Liver (tissue), 9 donors: ENCODE data around the gene ALDH8A1. TPM values are rescaled to one million over a fixed set of nuclear protein-coding genes. Genes with fewer than 3 reads are reported as not detected.

Experiments
- DNase-seq: peaks from one replicate; pipeline ENCODE4 v3.0.0-alpha.2; 2017; ENCODE audit warnings: low spot score
- H3K27ac ChIP-seq, 2 donors: one replicate each; pipeline ENCODE4 v1.7.0; 2013; ENCODE audit warnings: inconsistent platforms in 2 of 2, low read length in 2 of 2, control low read depth in 1 of 2, low read depth in 1 of 2, mild to moderate bottlenecking in 1 of 2
- H3K27me3 ChIP-seq, 4 donors: one replicate each; pipeline versions ENCODE4 v1.6.1 to v1.7.0; 2013; ENCODE audit warnings: low read length in 3 of 4, inconsistent platforms in 1 of 4, mild to moderate bottlenecking in 1 of 4, moderate library complexity in 1 of 4; ENCODE audit not compliant: control insufficient read depth in 4 of 4, insufficient read depth in 4 of 4
- H3K36me3 ChIP-seq, 4 donors: one replicate each; pipeline versions ENCODE4 v1.6.1 to v1.7.0; 2013; ENCODE audit warnings: low read length in 3 of 4, mild to moderate bottlenecking in 3 of 4, low read depth in 1 of 4, moderate library complexity in 1 of 4; ENCODE audit not compliant: control insufficient read depth in 4 of 4, insufficient read depth in 3 of 4
- H3K4me1 ChIP-seq, 4 donors: one replicate each; pipeline versions ENCODE4 v1.6.1 to v1.7.0; 2013; ENCODE audit warnings: low read length in 3 of 4, mild to moderate bottlenecking in 3 of 4, moderate library complexity in 1 of 4; ENCODE audit not compliant: control insufficient read depth in 4 of 4, insufficient read depth in 4 of 4
- H3K4me3 ChIP-seq, 3 donors: one replicate each; pipeline versions ENCODE4 v1.6.1 to v1.7.0; 2013; ENCODE audit warnings: low read length in 3 of 3, control low read depth in 1 of 3, low read depth in 1 of 3, mild to moderate bottlenecking in 1 of 3
- H3K9ac ChIP-seq, 2 donors: one replicate each; pipeline ENCODE4 v1.7.0; 2013; ENCODE audit warnings: low read length in 2 of 2, mild to moderate bottlenecking in 2 of 2, moderate library complexity in 2 of 2, control low read depth in 1 of 2, low read depth in 1 of 2
- H3K9me3 ChIP-seq, 4 donors: one replicate each; pipeline versions ENCODE4 v1.6.1 to v1.7.0; 2013; ENCODE audit warnings: low read length in 3 of 4; ENCODE audit not compliant: control insufficient read depth in 4 of 4
- CTCF ChIP-seq: fragments of 150-350 bp; IDR thresholded peaks from 2 replicates; pipeline ENCODE4 v1.5.1; 2017; ENCODE audit warnings: improper control_type of control experiment, low read depth, low read length; ENCODE audit not compliant: missing input control
- EGR1 ChIP-seq, 2 donors: IDR thresholded peaks; 2 replicates each; pipeline ENCODE4 v1.6.1; 2016 to 2018; ENCODE audit warnings: antibody characterized with exemption in 2 of 2, low read depth in 2 of 2
- FOXA1 ChIP-seq: IDR thresholded peaks from 2 replicates; pipeline ENCODE4 v1.6.1; 2016; ENCODE audit warnings: antibody characterized with exemption
- FOXA2 ChIP-seq: IDR thresholded peaks from 2 replicates; pipeline ENCODE4 v1.6.1; 2016; ENCODE audit warnings: antibody characterized with exemption
- GABPA ChIP-seq, 2 donors: IDR thresholded peaks in 1 of 2; conservative IDR thresholded peaks in 1 of 2; 2 replicates each; pipeline ENCODE4 v1.6.1; 2016; ENCODE audit warnings: antibody characterized with exemption in 2 of 2, mild to moderate bottlenecking in 1 of 2, moderate library complexity in 1 of 2
- HNF4A ChIP-seq, 2 donors: conservative IDR thresholded peaks; 2 replicates each; pipeline ENCODE4 v1.6.1; 2016; ENCODE audit warnings: antibody characterized with exemption in 2 of 2, mild to moderate bottlenecking in 2 of 2
- HNF4G ChIP-seq: IDR thresholded peaks from 2 replicates; pipeline ENCODE4 v1.6.1; 2016; ENCODE audit warnings: antibody characterized with exemption
- JUND ChIP-seq, 2 donors: IDR thresholded peaks; 2 replicates each; pipeline ENCODE4 v1.6.1; 2016; ENCODE audit warnings: antibody characterized with exemption in 2 of 2
- MAX ChIP-seq: IDR thresholded peaks from 2 replicates; pipeline ENCODE4 v1.6.1; 2016; ENCODE audit warnings: antibody characterized with exemption
- RAD21 ChIP-seq, 2 donors: IDR thresholded peaks; 2 replicates each; pipeline ENCODE4 v1.6.1; 2016; ENCODE audit warnings: antibody characterized with exemption in 2 of 2, mild to moderate bottlenecking in 2 of 2
- REST ChIP-seq: IDR thresholded peaks from 2 replicates; pipeline ENCODE4 v1.6.1; 2016; ENCODE audit warnings: antibody characterized with exemption, mild to moderate bottlenecking
- RXRA ChIP-seq, 2 donors: IDR thresholded peaks; 2 replicates each; pipeline ENCODE4 v1.6.1; 2017 to 2018; ENCODE audit warnings: antibody characterized with exemption in 2 of 2, mild to moderate bottlenecking in 1 of 2
- SP1 ChIP-seq: IDR thresholded peaks from 2 replicates; pipeline ENCODE4 v1.6.1; 2018; ENCODE audit warnings: antibody characterized with exemption, mild to moderate bottlenecking
- YY1 ChIP-seq: IDR thresholded peaks from 2 replicates; pipeline ENCODE4 v1.6.1; 2016; ENCODE audit warnings: antibody characterized with exemption, mild to moderate bottlenecking
- ZBTB33 ChIP-seq: IDR thresholded peaks from 2 replicates; pipeline ENCODE4 v1.6.1; 2016; ENCODE audit warnings: antibody characterized with exemption
- WGBS: extraction: QIAGEN DNeasy Blood & Tissue Kit; methylation state at CpG from one replicate; pipeline ENCODE4 v1.1.7; 2013; 5-methylcytosine and 5-hydroxymethylcytosine counted together
- polyA plus RNA-seq, 2 donors: library from polyadenylated mRNA; stranded (reverse) in 1 of 2; unstranded in 1 of 2; fragments of 200-250 nt in 1 of 2; fragments of >200 nt in 1 of 2; fragmentation: Nextera tagmentation in 1 of 2; extraction: Ambion mirVana in 1 of 2; gene quantifications; one replicate each; pipeline versions ENCODE4 v1.2.1 to v1.2.3, GENCODE V29; 2013 to 2015
- total RNA-seq, 2 donors: library from RNA; depleted of rRNA; stranded (reverse); fragments of >200 nt; gene quantifications; one replicate each; pipeline ENCODE4 v1.2.3, GENCODE V29; 2014
- TF ChIP-seq, protein P1 (sequence below): IDR thresholded peaks from 2 replicates; pipeline ENCODE4 v1.6.1; 2016; ENCODE audit warnings: antibody characterized with exemption
- donor health status: healthy.
- donor health status: healthy.
- donor health status: healthy.
- donor health status: healthy.
- donor health status: healthy.

ALDH8A1 gene
- total and polyA plus RNA-seq, 4 donors: 73.0 to 255 (median 107) TPM

DNA sequence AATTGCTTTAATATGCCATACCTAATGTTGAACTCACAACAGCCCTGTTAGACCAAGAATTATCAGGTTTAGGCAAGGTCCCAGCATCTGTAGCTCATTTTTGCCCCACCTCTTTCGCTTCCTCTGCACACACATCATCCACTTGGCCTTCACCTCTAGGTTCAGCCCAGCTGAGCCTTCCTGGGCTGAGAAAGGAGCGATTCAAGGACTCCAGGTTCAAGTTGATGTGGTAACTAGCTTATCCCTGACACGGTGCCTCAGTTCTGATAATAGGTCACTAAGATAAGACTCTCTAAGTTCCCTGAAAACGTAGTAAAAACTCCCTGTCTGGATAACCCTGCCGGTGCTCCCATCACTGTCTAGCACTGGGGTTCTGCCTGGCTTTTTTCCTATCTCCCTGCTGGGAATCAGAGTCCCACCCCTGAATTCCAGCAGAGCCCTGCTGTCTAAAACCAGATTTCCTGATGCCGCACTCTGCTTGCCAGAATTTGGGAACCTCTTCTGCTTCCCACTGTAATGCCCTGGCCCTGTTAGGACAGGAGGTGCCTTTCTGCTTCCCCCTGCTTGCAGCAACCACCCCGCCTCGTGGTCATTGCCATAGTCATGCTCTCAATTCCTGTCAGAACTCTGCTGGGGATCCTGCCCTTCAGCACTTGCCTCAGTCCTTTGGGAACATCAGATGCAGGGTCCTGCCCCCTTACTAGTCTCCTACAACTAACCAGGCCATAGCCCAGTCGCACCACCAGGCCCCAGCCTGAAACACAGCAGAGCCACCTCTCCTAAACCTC is 47.6 kb downstream of the ALDH8A1 start:
- DNase-seq: no peak
- H3K27ac ChIP-seq: no peak overlapping the region
- 81% methylated on average over 9 of the region's 9 CpGs for WGBS
- no peaks in the 10 kb centered on the region for H3K27me3 ChIP-seq
- no peaks in the 10 kb centered on the region for H3K9me3 ChIP-seq
- no peaks in the 10 kb centered on the region for H3K36me3 ChIP-seq
- no peak overlapping the region for H3K9ac ChIP-seq
- no peak overlapping the region for H3K4me3 ChIP-seq
- H3K4me1 ChIP-seq: peaks cover 0 to 4% (median under 1%) of the 10 kb centered on the region in 4 donors
- TF ChIP-seq CTCF: no peak
- no peak for TF ChIP-seq FOXA1
- TF ChIP-seq GABPA (IDR thresholded peaks at IDR 0.05 in 1 of 2, conservative IDR thresholded peaks at IDR 0.05 in 1 of 2): no peak
- TF ChIP-seq ZBTB33: no peak
- TF ChIP-seq HNF4G: no peak
- TF ChIP-seq MAX: no peak
- TF ChIP-seq SP1: no peak
- no peak for TF ChIP-seq JUND (IDR thresholded peaks at IDR 0.05)
- TF ChIP-seq EGR1 (IDR thresholded peaks at IDR 0.05; ENCODE audit: low read depth in 2 of 2): no peak
- TF ChIP-seq RXRA (IDR thresholded peaks at IDR 0.05): no peak
- TF ChIP-seq RAD21 (IDR thresholded peaks at IDR 0.05): no peak
- no peak for TF ChIP-seq YY1
- no peak for TF ChIP-seq HNF4A (conservative IDR thresholded peaks at IDR 0.05)
- TF ChIP-seq, protein P1, sequence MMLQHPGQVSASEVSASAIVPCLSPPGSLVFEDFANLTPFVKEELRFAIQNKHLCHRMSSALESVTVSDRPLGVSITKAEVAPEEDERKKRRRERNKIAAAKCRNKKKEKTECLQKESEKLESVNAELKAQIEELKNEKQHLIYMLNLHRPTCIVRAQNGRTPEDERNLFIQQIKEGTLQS: no peak

DNA sequence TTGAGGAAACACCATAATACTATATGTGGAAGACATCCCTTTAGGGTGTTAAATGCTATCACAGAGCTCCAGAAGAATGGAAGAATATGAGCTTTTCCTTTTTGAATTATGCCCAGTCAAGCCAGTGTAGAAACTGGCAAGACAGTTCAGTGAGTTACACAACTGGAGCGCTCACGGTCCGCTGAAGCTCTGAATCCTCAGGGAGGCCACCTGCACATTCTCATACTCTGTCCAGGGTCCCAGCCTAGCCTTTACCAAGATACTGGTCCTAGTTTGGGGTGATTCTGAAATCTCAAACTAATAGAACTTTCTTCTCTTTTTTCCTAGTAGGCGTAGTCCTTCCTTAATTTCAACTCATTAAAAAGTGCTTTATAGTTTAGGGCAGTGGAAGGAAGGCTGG is 51.3 kb downstream of the ALDH8A1 start:
- no peaks in the 10 kb centered on the region for H3K36me3 ChIP-seq
- H3K27ac ChIP-seq: no peak overlapping the region
- no peak for DNase-seq
- H3K9ac ChIP-seq: no peak overlapping the region
- H3K4me1 ChIP-seq: peaks cover 0 to 18% (median 15%) of the 10 kb centered on the region in 4 donors
- no peak overlapping the region for H3K4me3 ChIP-seq
- 63% methylated on average over 4 of the region's 4 CpGs for WGBS
- no peaks in the 10 kb centered on the region for H3K9me3 ChIP-seq
- no peaks in the 10 kb centered on the region for H3K27me3 ChIP-seq
- TF ChIP-seq REST: no peak
- TF ChIP-seq YY1: no peak
- TF ChIP-seq SP1: no peak
- TF ChIP-seq JUND (IDR thresholded peaks at IDR 0.05): no peak
- no peak for TF ChIP-seq GABPA (IDR thresholded peaks at IDR 0.05 in 1 of 2, conservative IDR thresholded peaks at IDR 0.05 in 1 of 2)
- TF ChIP-seq CTCF: no peak
- TF ChIP-seq ZBTB33: no peak
- no peak for TF ChIP-seq MAX
- TF ChIP-seq, protein P1: no peak
- TF ChIP-seq RAD21 (IDR thresholded peaks at IDR 0.05): no peak
- no peak for TF ChIP-seq HNF4G
- no peak for TF ChIP-seq FOXA1
- no peak for TF ChIP-seq FOXA2
- no peak for TF ChIP-seq EGR1 (IDR thresholded peaks at IDR 0.05; ENCODE audit: low read depth in 2 of 2)
